Liver (tissue), 3 donors: ENCODE measurements around the gene NAA16.

Source experiments
- EGR1 ChIP-seq, 2 donors: IDR thresholded peaks; 2 replicates each; pipeline ENCODE4 v1.6.1; 2016 to 2018; ENCODE audit warnings: antibody characterized with exemption in 2 of 2, low read depth in 2 of 2
- FOXA1 ChIP-seq: IDR thresholded peaks from 2 replicates; pipeline ENCODE4 v1.6.1; 2016; ENCODE audit warnings: antibody characterized with exemption
- GABPA ChIP-seq, 2 donors: IDR thresholded peaks in 1 of 2; conservative IDR thresholded peaks in 1 of 2; 2 replicates each; pipeline ENCODE4 v1.6.1; 2016; ENCODE audit warnings: antibody characterized with exemption in 2 of 2, mild to moderate bottlenecking in 1 of 2, moderate library complexity in 1 of 2
- JUND ChIP-seq, 2 donors: IDR thresholded peaks; 2 replicates each; pipeline ENCODE4 v1.6.1; 2016; ENCODE audit warnings: antibody characterized with exemption in 2 of 2
- MAX ChIP-seq: IDR thresholded peaks from 2 replicates; pipeline ENCODE4 v1.6.1; 2016; ENCODE audit warnings: antibody characterized with exemption
- RAD21 ChIP-seq, 2 donors: IDR thresholded peaks; 2 replicates each; pipeline ENCODE4 v1.6.1; 2016; ENCODE audit warnings: antibody characterized with exemption in 2 of 2, mild to moderate bottlenecking in 2 of 2
- SP1 ChIP-seq: IDR thresholded peaks from 2 replicates; pipeline ENCODE4 v1.6.1; 2018; ENCODE audit warnings: antibody characterized with exemption, mild to moderate bottlenecking
- TAF1 ChIP-seq: conservative IDR thresholded peaks from 2 replicates; pipeline ENCODE4 v1.6.1; 2016; ENCODE audit warnings: antibody characterized with exemption, mild to moderate bottlenecking
- ZBTB33 ChIP-seq: IDR thresholded peaks from 2 replicates; pipeline ENCODE4 v1.6.1; 2016; ENCODE audit warnings: antibody characterized with exemption
- TF ChIP-seq, protein P1 (sequence below): fragments of 150-350 bp; IDR thresholded peaks from 2 replicates; pipeline ENCODE4 v1.5.1; 2017; ENCODE audit warnings: improper control_type of control experiment, low read depth, low read length; ENCODE audit not compliant: missing input control
- TF ChIP-seq, protein P2 (sequence below): IDR thresholded peaks from 2 replicates; pipeline ENCODE4 v1.6.1; 2016; ENCODE audit warnings: antibody characterized with exemption
- donor health status: healthy.
- donor health status: healthy.

GRCh38 chr13:41274881-41275280, 36.2 kb upstream of the NAA16 start:
- TF ChIP-seq, protein P1, sequence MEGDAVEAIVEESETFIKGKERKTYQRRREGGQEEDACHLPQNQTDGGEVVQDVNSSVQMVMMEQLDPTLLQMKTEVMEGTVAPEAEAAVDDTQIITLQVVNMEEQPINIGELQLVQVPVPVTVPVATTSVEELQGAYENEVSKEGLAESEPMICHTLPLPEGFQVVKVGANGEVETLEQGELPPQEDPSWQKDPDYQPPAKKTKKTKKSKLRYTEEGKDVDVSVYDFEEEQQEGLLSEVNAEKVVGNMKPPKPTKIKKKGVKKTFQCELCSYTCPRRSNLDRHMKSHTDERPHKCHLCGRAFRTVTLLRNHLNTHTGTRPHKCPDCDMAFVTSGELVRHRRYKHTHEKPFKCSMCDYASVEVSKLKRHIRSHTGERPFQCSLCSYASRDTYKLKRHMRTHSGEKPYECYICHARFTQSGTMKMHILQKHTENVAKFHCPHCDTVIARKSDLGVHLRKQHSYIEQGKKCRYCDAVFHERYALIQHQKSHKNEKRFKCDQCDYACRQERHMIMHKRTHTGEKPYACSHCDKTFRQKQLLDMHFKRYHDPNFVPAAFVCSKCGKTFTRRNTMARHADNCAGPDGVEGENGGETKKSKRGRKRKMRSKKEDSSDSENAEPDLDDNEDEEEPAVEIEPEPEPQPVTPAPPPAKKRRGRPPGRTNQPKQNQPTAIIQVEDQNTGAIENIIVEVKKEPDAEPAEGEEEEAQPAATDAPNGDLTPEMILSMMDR = no peak
- TF ChIP-seq GABPA (IDR thresholded peaks at IDR 0.05 in 1 of 2, conservative IDR thresholded peaks at IDR 0.05 in 1 of 2) (no peak), RAD21 (IDR thresholded peaks at IDR 0.05) (no peak), FOXA1 (no peak), TAF1 (no peak), SP1 (no peak), ZBTB33 (no peak), EGR1 (IDR thresholded peaks at IDR 0.05; ENCODE audit: low read depth in 2 of 2) (no peak), JUND (IDR thresholded peaks at IDR 0.05) (no peak), MAX (no peak)
- TF ChIP-seq, protein P2, sequence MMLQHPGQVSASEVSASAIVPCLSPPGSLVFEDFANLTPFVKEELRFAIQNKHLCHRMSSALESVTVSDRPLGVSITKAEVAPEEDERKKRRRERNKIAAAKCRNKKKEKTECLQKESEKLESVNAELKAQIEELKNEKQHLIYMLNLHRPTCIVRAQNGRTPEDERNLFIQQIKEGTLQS = no peak
